ENCODE measurements around the gene DNAJC30. TPM values are rescaled to one million over a fixed set of nuclear protein-coding genes. Genes with fewer than 3 reads are reported as not detected.

The DNAJC30 gene
- total RNA-seq, 2 experiments from 2014 or later: 14.0 to 14.4 TPM

DNA sequence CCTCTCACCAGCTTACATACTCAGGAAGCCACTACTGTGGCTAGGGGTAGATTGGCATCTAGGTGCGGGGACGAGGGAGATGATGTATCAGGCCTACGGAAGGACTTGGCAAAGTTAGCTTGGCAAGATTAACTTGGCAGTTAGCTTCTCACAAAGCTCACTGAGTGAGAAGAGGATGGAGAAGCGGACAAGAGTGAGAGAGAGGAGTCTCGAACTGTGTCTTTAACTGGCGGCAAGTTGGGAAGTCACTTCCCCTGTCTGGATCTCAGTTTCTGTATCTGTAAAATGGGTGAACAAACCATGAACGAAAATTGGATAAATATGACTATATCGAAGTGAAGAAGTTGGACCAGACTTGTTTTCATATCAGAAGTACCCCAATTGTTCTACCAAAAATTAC lies 49.4 kb downstream of the DNAJC30 start:
- H3K36me3 ChIP-seq (ENCODE audit: insufficient read depth, low read length): no peaks in the 10 kb centered on the region
- Mint-ChIP-seq H3K4me1 (ENCODE audit: low read depth) (no peaks in the 10 kb centered on the region), H3K27me3 (peaks cover 58% of the 10 kb centered on the region), H3K36me3 (ENCODE audit: low read depth) (no peaks in the 10 kb centered on the region), H3K4me3 (no peak overlapping the region), H3K27ac (no peak overlapping the region), H3K9me3 (no peaks in the 10 kb centered on the region)
- ATAC-seq (ENCODE audit: poor library complexity) (no peak), DNase-seq (no peak)
- intact Hi-C loops (cut with DNase I, micrococcal nuclease): no loop called here
- no peak overlapping the region for H3K4me3 ChIP-seq (ENCODE audit: low read length)
- no peak overlapping the region for H3K27ac ChIP-seq (ENCODE audit: low read depth in 1 of 2, low read length in 2 of 2)
- POLR2A ChIA-PET: no interaction called here
- H3K4me1 ChIP-seq (ENCODE audit: insufficient read depth, low read length): no peaks in the 10 kb centered on the region
- no peaks in the 10 kb centered on the region for H3K9me3 ChIP-seq (ENCODE audit: control insufficient read depth in 1 of 2, insufficient read depth in 1 of 2, low read length in 2 of 2)
- CTCF ChIA-PET: no interaction called here
- peaks cover 7 to 16% of the 10 kb centered on the region in 2 experiments for H3K27me3 ChIP-seq (ENCODE audit: control insufficient read depth in 1 of 2, insufficient read depth in 2 of 2, low read length in 2 of 2)
- TF ChIP-seq CTCF (IDR thresholded peaks at IDR 0.05): no peak

DNA sequence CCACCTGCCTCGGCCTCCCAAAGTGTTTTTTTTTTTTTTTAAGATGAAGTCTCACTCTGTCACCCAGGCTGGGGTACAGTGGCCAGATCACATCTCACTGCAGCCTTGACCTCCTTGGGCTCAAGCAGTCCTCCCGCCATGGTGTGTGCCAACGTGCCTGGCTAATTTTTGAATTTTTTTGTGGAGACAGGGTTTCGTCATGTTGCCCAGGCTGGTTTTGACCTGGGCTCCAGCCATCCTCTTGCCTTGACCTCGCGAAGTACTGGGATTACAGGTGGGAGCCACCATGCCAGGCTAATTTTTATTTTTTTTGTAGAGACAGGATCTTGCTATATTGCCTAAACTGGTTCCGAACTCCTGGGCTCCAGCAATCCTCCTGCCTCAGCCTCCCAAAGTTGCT lies 49.9 kb downstream of the DNAJC30 start:
- Histone ChIP-seq H3K27ac (ENCODE audit: low read depth in 1 of 2, low read length in 2 of 2) (no peak overlapping the region), H3K27me3 (ENCODE audit: control insufficient read depth in 1 of 2, insufficient read depth in 2 of 2, low read length in 2 of 2) (peaks cover 11 to 18% of the 10 kb centered on the region in 2 experiments), H3K9me3 (ENCODE audit: control insufficient read depth in 1 of 2, insufficient read depth in 1 of 2, low read length in 2 of 2) (no peaks in the 10 kb centered on the region), H3K4me3 (ENCODE audit: low read length) (no peak overlapping the region), H3K36me3 (ENCODE audit: insufficient read depth, low read length) (no peaks in the 10 kb centered on the region), H3K4me1 (ENCODE audit: insufficient read depth, low read length) (no peaks in the 10 kb centered on the region)
- H3K4me1 Mint-ChIP-seq (ENCODE audit: low read depth): no peaks in the 10 kb centered on the region
- CTCF ChIA-PET: no interaction called here
- POLR2A ChIA-PET: no interaction called here
- no peak overlapping the region for H3K27ac Mint-ChIP-seq
- peaks cover 63% of the 10 kb centered on the region for H3K27me3 Mint-ChIP-seq
- intact Hi-C loops (cut with DNase I, micrococcal nuclease): no loop called here
- TF ChIP-seq CTCF (IDR thresholded peaks at IDR 0.05): no peak
- no peak overlapping the region for H3K4me3 Mint-ChIP-seq
- no peak for ATAC-seq (ENCODE audit: poor library complexity)
- DNase-seq: no peak
- H3K9me3 Mint-ChIP-seq: no peaks in the 10 kb centered on the region
- H3K36me3 Mint-ChIP-seq (ENCODE audit: low read depth): no peaks in the 10 kb centered on the region

DNA sequence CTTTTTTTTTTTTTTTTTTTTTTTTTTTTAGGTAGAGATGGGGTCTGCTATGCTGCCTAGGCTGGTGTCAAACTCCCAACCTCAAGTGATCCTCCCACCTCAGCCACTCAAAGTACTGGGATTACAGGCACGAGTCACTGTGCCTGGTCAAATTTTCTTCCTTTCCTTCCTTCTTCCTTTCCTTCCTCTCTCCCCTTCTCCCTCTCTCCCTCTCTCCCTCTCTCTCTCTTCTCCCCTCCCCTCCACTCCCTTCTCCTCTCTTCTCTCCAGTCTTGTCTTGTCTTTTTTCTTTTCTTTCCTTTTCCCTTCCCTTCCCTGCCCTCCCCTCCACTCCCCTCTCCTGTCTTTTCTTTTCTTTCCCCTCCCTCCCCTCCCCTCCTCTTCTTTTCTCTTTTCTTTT lies 51.7 kb downstream of the DNAJC30 start:
- intact Hi-C loops (cut with DNase I, micrococcal nuclease): no loop called here
- H3K27me3 Mint-ChIP-seq: peaks cover 72% of the 10 kb centered on the region
- no peaks in the 10 kb centered on the region for H3K9me3 Mint-ChIP-seq

More for the DNA sequence above, 51.7 kb downstream of the DNAJC30 start:
- ChIA-PET CTCF (no interaction called here), POLR2A (no interaction called here)
- ATAC-seq (ENCODE audit: poor library complexity): no peak
- DNase-seq: no peak
- Mint-ChIP-seq H3K27ac (no peak overlapping the region), H3K36me3 (ENCODE audit: low read depth) (no peaks in the 10 kb centered on the region), H3K4me1 (ENCODE audit: low read depth) (no peaks in the 10 kb centered on the region), H3K4me3 (no peak overlapping the region)
- Histone ChIP-seq H3K9me3 (ENCODE audit: control insufficient read depth in 1 of 2, insufficient read depth in 1 of 2, low read length in 2 of 2) (no peaks in the 10 kb centered on the region), H3K4me3 (ENCODE audit: low read length) (no peak overlapping the region), H3K27me3 (ENCODE audit: control insufficient read depth in 1 of 2, insufficient read depth in 2 of 2, low read length in 2 of 2) (peaks cover 23 to 26% of the 10 kb centered on the region in 2 experiments), H3K4me1 (ENCODE audit: insufficient read depth, low read length) (no peaks in the 10 kb centered on the region), H3K36me3 (ENCODE audit: insufficient read depth, low read length) (no peaks in the 10 kb centered on the region), H3K27ac (ENCODE audit: low read depth in 1 of 2, low read length in 2 of 2) (no peak overlapping the region)
- no peak for TF ChIP-seq CTCF (IDR thresholded peaks at IDR 0.05)

Small RNAs within 50 kb of the gene (microRNA-seq; reads per million reads assigned to microRNA genes)
- not detected for gene MIR4284 (ENCODE audit: borderline microRNAs expressed, borderline replicate concordance)

Other genes starting within 250 kb of the DNAJC30 start
- not detected for gene FZD9, start 249.7 kb downstream of the DNAJC30 start, total RNA-seq
- gene BAZ1B, start 161.2 kb downstream of the DNAJC30 start, total RNA-seq: 10 to 100 TPM; 32.8 to 35.5 TPM
- gene BCL7B, start 125.8 kb downstream of the DNAJC30 start, total RNA-seq: 100 to 1,000 TPM; 102 TPM
- gene TBL2, start 104.9 kb downstream of the DNAJC30 start, total RNA-seq: 10 to 100 TPM; 25.2 to 27.2 TPM
- not detected for gene MLXIPL, start 58.9 kb downstream of the DNAJC30 start, total RNA-seq
- under 1 TPM; 0.81 to 0.96 TPM for gene VPS37D, start 15.6 kb downstream of the DNAJC30 start, total RNA-seq
- gene BUD23, start 144 bp upstream of the DNAJC30 start, total RNA-seq: 100 to 1,000 TPM in 1 of 2 experiments, 10 to 100 TPM in 1; 96.1 to 103 TPM
- gene STX1A, start 36.2 kb upstream of the DNAJC30 start, total RNA-seq: 10 to 100 TPM; 15.5 to 20.7 TPM
- gene ABHD11, start 55.3 kb upstream of the DNAJC30 start, total RNA-seq: 10 to 100 TPM in 1 of 2 experiments, 1 to 10 TPM in 1; 8.5 to 11.5 TPM
- gene CLDN3, start 86.8 kb upstream of the DNAJC30 start, total RNA-seq: not detected
- gene CLDN4, start 147.5 kb upstream of the DNAJC30 start, total RNA-seq: under 1 TPM; 0.05 to 0.14 TPM
- 1 to 10 TPM; 1.6 to 2.1 TPM for gene METTL27, start 159.1 kb upstream of the DNAJC30 start, total RNA-seq
- not detected for gene TMEM270, start 177.7 kb upstream of the DNAJC30 start, total RNA-seq

Measured in CD4-positive, alpha-beta T cell (primary cell).